Breast epithelium (tissue), 3 donors: Measurements from ENCODE around the gene JADE2.

Experiments
- CTCF ChIP-seq, 3 donors: fragments of 450-650 bp; IDR thresholded peaks; one replicate each; pipeline ENCODE4 v1.5.1; 2016 to 2017; ENCODE audit warnings: antibody characterized with exemption in 3 of 3, mild to moderate bottlenecking in 3 of 3, moderate library complexity in 3 of 3
- POLR2AphosphoS5 ChIP-seq, 3 donors: sonication (generic); formaldehyde crosslinking; IDR thresholded peaks; one replicate each; pipeline ENCODE4 v1.6.1; 2017; ENCODE audit warnings: antibody characterized with exemption in 3 of 3

GRCh38 chr5:134525683-134526482 is 413 bp downstream of the JADE2 start:
- TF ChIP-seq POLR2AphosphoS5 (IDR thresholded peaks at IDR 0.05) (peak; percentile 26 to 82 (median 77)), CTCF (IDR thresholded peaks at IDR 0.05) (no peak)
